Ascending aorta (tissue), 2 donors: Measurements from ENCODE around the gene GALNT4. TPM values are rescaled to one million over a fixed set of nuclear protein-coding genes. Genes with fewer than 3 reads are reported as not detected.

ENCODE experiments used
- DNase-seq, 2 donors: peaks; one replicate each; pipeline ENCODE4 v3.0.0-alpha.2; 2019; ENCODE audit warnings: low spot score in 2 of 2
- H3K27ac ChIP-seq, 2 donors: fragments of 200-600 bp; sonication (generic); one replicate each; pipeline ENCODE4 v1.5.1; 2016 to 2017; ENCODE audit warnings: mild to moderate bottlenecking in 1 of 2
- H3K27me3 ChIP-seq: fragments of 200-600 bp; sonication (generic); one replicate; pipeline ENCODE4 v1.5.1; 2017
- H3K36me3 ChIP-seq, 2 donors: fragments of 200-600 bp; sonication (generic); one replicate each; pipeline ENCODE4 v1.5.1; 2016
- H3K4me1 ChIP-seq, 2 donors: fragments of 200-600 bp; sonication (generic); one replicate each; pipeline ENCODE4 v1.5.1; 2016 to 2017; ENCODE audit warnings: mild to moderate bottlenecking in 1 of 2
- H3K4me3 ChIP-seq, 2 donors: fragments of 200-600 bp; sonication (generic); one replicate each; pipeline ENCODE4 v1.5.1; 2016 to 2017; ENCODE audit warnings: mild to moderate bottlenecking in 1 of 2
- H3K9me3 ChIP-seq, 2 donors: fragments of 200-600 bp; sonication (generic); one replicate each; pipeline ENCODE4 v1.5.1; 2016
- CTCF ChIP-seq, 3 experiments: fragments of 200-600 bp in 2 of 3; fragments of 450-650 bp in 1 of 3; sonication (generic) in 2 of 3; IDR thresholded peaks; one replicate each; pipeline ENCODE4 v1.5.1; 2016 to 2019; ENCODE audit warnings: antibody characterized with exemption in 3 of 3, mild to moderate bottlenecking in 1 of 3, moderate library complexity in 1 of 3
- intact Hi-C: fragments of 100-400 bp; cut with DNase I; formaldehyde crosslinking; loops from one replicate; pipeline ENCODE4 v1.15.1; 2023
- total RNA-seq: library from RNA; depleted of rRNA; stranded (reverse); fragments of >200 nt; gene quantifications from one replicate; pipeline ENCODE4 v1.1.0, GENCODE V29; 2016

The GALNT4 gene
- total RNA-seq, 1 donor from 2014 or later: 3.3 TPM

DNA sequence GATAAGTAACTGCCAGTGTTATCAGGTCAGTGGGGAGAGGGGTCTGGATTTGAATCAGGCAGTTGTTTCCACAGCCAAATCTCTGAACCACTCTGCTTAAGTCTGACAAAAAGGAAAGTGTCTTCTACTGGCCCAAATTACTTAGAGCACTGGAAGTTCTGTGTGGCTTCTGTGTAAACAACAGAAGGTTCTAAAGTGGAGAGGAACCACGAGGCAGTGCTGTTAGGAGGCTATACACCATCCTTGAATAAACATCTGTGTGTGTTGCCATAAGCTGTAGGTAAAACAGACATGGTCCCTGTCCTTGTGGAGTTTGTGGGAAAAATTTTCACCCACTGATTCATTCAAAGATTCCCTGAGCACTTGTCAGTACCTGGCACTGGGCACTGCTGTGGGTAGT is 50.0 kb downstream of the GALNT4 start:
- Histone ChIP-seq H3K36me3 (no peaks in the 10 kb centered on the region), H3K4me3 (no peak overlapping the region), H3K27me3 (no peaks in the 10 kb centered on the region), H3K9me3 (no peaks in the 10 kb centered on the region), H3K27ac (no peak overlapping the region), H3K4me1 (no peaks in the 10 kb centered on the region)
- intact Hi-C loops: no loop called here
- no peak for TF ChIP-seq CTCF (IDR thresholded peaks at IDR 0.05)
- no peak for DNase-seq

Other genes starting within 250 kb of the GALNT4 start
- gene DUSP6, start 172.3 kb downstream of the GALNT4 start, total RNA-seq: 370 TPM
- 15.8 TPM for gene POC1B, start 1.3 kb upstream of the GALNT4 start, total RNA-seq
- gene ATP2B1, start 184.0 kb upstream of the GALNT4 start, total RNA-seq: 5.1 TPM